ENCODE results near the gene TGFBR3. TPM values are rescaled to one million over a fixed set of nuclear protein-coding genes. Genes with fewer than 3 reads are reported as not detected.

Gene TGFBR3
- total RNA-seq, 4 donors from 2014 or later, result 32.9 to 138 (median 58.8) TPM

DNA sequence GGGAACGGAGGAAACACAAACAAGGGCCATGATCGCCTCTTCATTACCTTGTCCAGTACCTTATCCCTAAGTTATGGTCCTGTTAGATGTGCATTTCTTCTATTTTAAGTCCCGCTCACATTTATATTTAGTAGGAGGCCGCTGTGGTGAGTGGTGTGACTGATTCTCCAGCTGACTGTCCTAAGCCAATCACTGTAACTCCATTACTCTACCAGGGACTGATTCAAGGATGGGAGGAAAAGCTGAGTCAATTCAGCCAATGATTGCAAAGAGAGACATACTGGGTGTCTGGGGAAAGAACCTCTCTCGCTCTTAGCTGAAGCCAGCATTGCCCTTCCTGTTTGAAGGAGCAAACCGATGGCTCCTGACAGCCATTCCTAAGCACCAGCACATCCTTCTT lies 59.7 kb downstream of the TGFBR3 start:
- DNase-seq, result no peak
- TF ChIP-seq EP300 (IDR thresholded peaks at IDR 0.05; ENCODE audit: low read depth) (no peak), POLR2AphosphoS5 (IDR thresholded peaks at IDR 0.05) (no peak), POLR2A (IDR thresholded peaks at IDR 0.05) (no peak)
- TF ChIP-seq, protein P1, sequence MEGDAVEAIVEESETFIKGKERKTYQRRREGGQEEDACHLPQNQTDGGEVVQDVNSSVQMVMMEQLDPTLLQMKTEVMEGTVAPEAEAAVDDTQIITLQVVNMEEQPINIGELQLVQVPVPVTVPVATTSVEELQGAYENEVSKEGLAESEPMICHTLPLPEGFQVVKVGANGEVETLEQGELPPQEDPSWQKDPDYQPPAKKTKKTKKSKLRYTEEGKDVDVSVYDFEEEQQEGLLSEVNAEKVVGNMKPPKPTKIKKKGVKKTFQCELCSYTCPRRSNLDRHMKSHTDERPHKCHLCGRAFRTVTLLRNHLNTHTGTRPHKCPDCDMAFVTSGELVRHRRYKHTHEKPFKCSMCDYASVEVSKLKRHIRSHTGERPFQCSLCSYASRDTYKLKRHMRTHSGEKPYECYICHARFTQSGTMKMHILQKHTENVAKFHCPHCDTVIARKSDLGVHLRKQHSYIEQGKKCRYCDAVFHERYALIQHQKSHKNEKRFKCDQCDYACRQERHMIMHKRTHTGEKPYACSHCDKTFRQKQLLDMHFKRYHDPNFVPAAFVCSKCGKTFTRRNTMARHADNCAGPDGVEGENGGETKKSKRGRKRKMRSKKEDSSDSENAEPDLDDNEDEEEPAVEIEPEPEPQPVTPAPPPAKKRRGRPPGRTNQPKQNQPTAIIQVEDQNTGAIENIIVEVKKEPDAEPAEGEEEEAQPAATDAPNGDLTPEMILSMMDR (IDR thresholded peaks at IDR 0.05), result no peak
- Histone ChIP-seq H3K27ac (peak overlapping the region in 3 of 4 donors; percentile 46 to 62 (median 56)), H3K4me3 (no peak overlapping the region), H3K27me3 (no peaks in the 10 kb centered on the region), H3K9me3 (no peaks in the 10 kb centered on the region), H3K4me1 (peaks cover 21 to 47% (median 37%) of the 10 kb centered on the region in 4 donors), H3K36me3 (no peaks in the 10 kb centered on the region)
- in situ Hi-C loops (cut with MboI; ENCODE audit: low pct_ligation_motif_present in 1 of 4, low pct_unique_long_range_greater_than_20kb in 1 of 4, low sequenced_read_pairs in 3 of 4) (no loop called here), intact Hi-C loops (cut with DNase I; ENCODE audit: low total_unique reads) (no loop called here)
- 83 to 94% methylated on average over 4 to 6 of the region's 6 CpGs for WGBS, 2 donors (ENCODE audit: low coverage in 1 of 2)

DNA sequence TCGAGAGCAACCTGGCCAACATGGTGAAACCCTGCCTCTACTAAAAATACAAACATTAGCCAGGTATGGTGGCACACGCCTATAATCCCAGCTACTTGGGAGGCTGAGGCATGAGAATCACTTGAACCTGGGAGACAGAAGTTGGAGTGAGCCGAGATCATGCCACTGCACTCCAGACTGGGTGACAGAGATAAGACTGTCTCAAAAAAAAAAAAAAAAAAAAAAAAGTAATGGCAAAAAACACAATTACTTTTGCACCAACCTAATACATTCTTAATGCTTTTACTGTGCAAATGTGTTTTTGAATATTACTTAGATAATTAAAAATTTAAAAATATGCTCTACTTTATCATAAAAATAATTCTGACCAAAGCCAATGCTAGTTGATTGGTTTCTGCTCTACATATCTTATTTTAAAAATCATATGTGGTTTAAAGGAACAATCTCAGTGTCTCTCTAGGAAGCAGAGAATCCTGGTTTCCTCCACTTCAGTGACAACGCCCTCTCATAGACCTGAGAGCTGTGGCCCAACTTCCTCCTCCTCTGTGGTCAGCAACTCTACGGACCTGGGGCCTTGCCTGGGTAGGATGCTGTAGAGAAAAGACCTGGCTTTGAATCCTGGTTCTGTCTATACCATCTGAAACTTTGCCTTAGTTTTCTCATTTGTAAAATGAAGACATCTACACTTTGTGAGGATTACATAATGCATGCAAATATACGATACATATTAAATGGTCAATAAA lies 64.7 kb downstream of the TGFBR3 start:
- H3K4me1 ChIP-seq, result peaks cover 15 to 36% (median 23%) of the 10 kb centered on the region in 4 donors
- no peak overlapping the region for H3K4me3 ChIP-seq
- WGBS, 2 donors (ENCODE audit: low coverage in 1 of 2), result 88 to 89% methylated on average over 2 to 6 of the region's 6 CpGs
- intact Hi-C loops (cut with DNase I; ENCODE audit: low total_unique reads), result no loop called here
- H3K36me3 ChIP-seq, result no peaks in the 10 kb centered on the region
- DNase-seq, result no peak
- H3K27ac ChIP-seq, result no peak overlapping the region
- H3K9me3 ChIP-seq, result no peaks in the 10 kb centered on the region
- in situ Hi-C loops (cut with MboI; ENCODE audit: low pct_ligation_motif_present in 1 of 4, low pct_unique_long_range_greater_than_20kb in 1 of 4, low sequenced_read_pairs in 3 of 4), result no loop called here
- TF ChIP-seq POLR2A (IDR thresholded peaks at IDR 0.05), result no peak
- TF ChIP-seq EP300 (IDR thresholded peaks at IDR 0.05; ENCODE audit: low read depth), result no peak
- TF ChIP-seq, protein P1 (IDR thresholded peaks at IDR 0.05), result no peak
- no peak for TF ChIP-seq POLR2AphosphoS5 (IDR thresholded peaks at IDR 0.05)
- H3K27me3 ChIP-seq, result no peaks in the 10 kb centered on the region

DNA sequence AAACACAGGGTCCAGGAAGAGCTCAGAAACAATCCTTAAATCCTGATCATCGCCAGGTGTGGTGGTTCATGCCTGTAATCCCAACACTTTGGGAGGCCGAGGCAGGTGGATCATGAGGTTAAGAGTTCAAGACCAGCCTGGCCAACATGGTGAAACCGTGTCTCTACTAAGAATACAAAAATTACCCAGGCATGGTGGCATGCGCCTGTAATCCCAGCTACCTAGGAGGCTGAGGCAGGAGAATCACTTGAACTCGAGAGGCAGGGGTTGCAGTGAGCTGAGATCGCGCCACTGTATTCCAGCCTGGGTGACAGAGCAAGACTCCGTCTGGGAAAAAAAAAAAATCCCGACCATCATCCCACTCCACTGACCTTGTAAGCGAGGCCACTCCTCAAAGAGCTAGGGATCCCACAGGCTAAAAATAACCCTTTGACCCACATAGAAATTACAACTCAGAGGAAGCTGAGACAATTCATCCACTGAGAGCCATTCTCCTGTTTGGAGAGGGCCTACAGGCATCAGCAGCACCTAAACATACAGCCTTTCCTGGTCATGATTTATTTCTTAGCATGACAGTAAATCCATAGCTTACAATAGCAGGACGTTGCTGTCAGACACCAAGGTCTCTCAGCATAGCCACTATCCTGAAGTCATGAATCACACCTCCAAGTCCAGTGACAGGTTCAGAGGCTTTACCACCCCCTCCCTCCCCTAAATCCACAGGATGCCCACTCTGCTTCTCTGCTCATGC lies 66.7 kb downstream of the TGFBR3 start:
- Histone ChIP-seq H3K27me3 (no peaks in the 10 kb centered on the region), H3K27ac (peak overlapping the region; percentile 13 to 57 (median 44)), H3K4me3 (no peak overlapping the region), H3K36me3 (no peaks in the 10 kb centered on the region), H3K4me1 (peaks cover 15 to 50% (median 30%) of the 10 kb centered on the region in 4 donors), H3K9me3 (no peaks in the 10 kb centered on the region)
- DNase-seq, result no peak
- in situ Hi-C loops (cut with MboI; ENCODE audit: low pct_ligation_motif_present in 1 of 4, low pct_unique_long_range_greater_than_20kb in 1 of 4, low sequenced_read_pairs in 3 of 4) (no loop called here), intact Hi-C loops (cut with DNase I; ENCODE audit: low total_unique reads) (no loop called here)
- TF ChIP-seq EP300 (IDR thresholded peaks at IDR 0.05; ENCODE audit: low read depth), result no peak
- TF ChIP-seq POLR2AphosphoS5 (IDR thresholded peaks at IDR 0.05), result no peak
- TF ChIP-seq, protein P1 (IDR thresholded peaks at IDR 0.05), result no peak
- WGBS, 2 donors (ENCODE audit: low coverage in 1 of 2), result 73% methylated on average over 11 of the region's 11 CpGs; no CpG with 5 or more reads in 1 of the 2 donors

DNA sequence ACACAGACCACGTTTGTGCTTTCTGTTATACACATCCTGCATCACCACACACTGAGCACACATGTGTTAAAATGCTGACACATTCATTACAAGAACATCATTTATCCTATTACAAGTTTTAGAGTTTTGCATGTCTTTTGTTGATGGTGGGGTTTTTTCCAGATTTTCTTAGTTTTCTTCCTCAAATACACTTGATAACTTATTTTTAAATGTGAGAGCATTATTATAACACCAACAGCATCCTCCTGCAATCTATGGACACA lies 67.3 kb downstream of the TGFBR3 start:
- DNase-seq, result no peak
- in situ Hi-C loops (cut with MboI; ENCODE audit: low pct_ligation_motif_present in 1 of 4, low pct_unique_long_range_greater_than_20kb in 1 of 4, low sequenced_read_pairs in 3 of 4) (no loop called here), intact Hi-C loops (cut with DNase I; ENCODE audit: low total_unique reads) (no loop called here)
- Histone ChIP-seq H3K4me1 (peaks cover 15 to 50% (median 30%) of the 10 kb centered on the region in 4 donors), H3K4me3 (no peak overlapping the region), H3K9me3 (no peaks in the 10 kb centered on the region), H3K27ac (peak overlapping the region; percentile 13 to 57 (median 48)), H3K36me3 (no peaks in the 10 kb centered on the region), H3K27me3 (no peaks in the 10 kb centered on the region)
- no peak for TF ChIP-seq POLR2A (IDR thresholded peaks at IDR 0.05)
- TF ChIP-seq, protein P1 (IDR thresholded peaks at IDR 0.05), result no peak
- TF ChIP-seq POLR2AphosphoS5 (IDR thresholded peaks at IDR 0.05), result no peak
- TF ChIP-seq EP300 (IDR thresholded peaks at IDR 0.05; ENCODE audit: low read depth), result no peak
- 14 to 36% methylated on average over 1 of the region's 1 CpG for WGBS, 2 donors (ENCODE audit: low coverage in 1 of 2)
